Skeletal muscle cell (primary cell): Measurements from ENCODE around the gene SPATS2L.

ENCODE experiments used
- DNase-seq: peaks from one replicate; pipeline ENCODE4 v3.0.0-alpha.2; 2010; ENCODE audit warnings: low read depth
- H3K4me3 ChIP-seq: 2 replicates; pipeline ENCODE4 v1.5.1; 2011; ENCODE audit warnings: low read depth, mild to moderate bottlenecking, control low read depth, low read length, moderate library complexity

The SPATS2L gene

GRCh38 chr2:200425026-200425821, 118.7 kb downstream of the SPATS2L start:
- DNase-seq = no peak
- no peak overlapping the region for H3K4me3 ChIP-seq

- no peak overlapping the region for H3K4me3 ChIP-seq
These were observed 120.3 kb downstream of the SPATS2L start for GRCh38 chr2:200426754-200427153.

GRCh38 chr2:200428961-200429665, 122.6 kb downstream of the SPATS2L start:
- DNase-seq = no peak
- H3K4me3 ChIP-seq = no peak overlapping the region

More at GRCh38 chr2:200426754-200427153, 120.3 kb downstream of the SPATS2L start:
- no peak for DNase-seq

- no peak for DNase-seq
- H3K4me3 ChIP-seq = no peak overlapping the region
These were observed 123.5 kb downstream of the SPATS2L start for GRCh38 chr2:200430017-200430416.

- no peak for DNase-seq
These were observed 125.7 kb downstream of the SPATS2L start for GRCh38 chr2:200431996-200432705.

GRCh38 chr2:200435379-200435778, 128.9 kb downstream of the SPATS2L start:
- DNase-seq = peak; percentile 52
- no peak overlapping the region for H3K4me3 ChIP-seq

More at GRCh38 chr2:200431996-200432705, 125.7 kb downstream of the SPATS2L start:
- no peak overlapping the region for H3K4me3 ChIP-seq

- no peak for DNase-seq
These were observed 131.8 kb downstream of the SPATS2L start for GRCh38 chr2:200438251-200438650.

GRCh38 chr2:200438846-200439245, 132.4 kb downstream of the SPATS2L start:
- DNase-seq = no peak
- H3K4me3 ChIP-seq = no peak overlapping the region

More at GRCh38 chr2:200438251-200438650, 131.8 kb downstream of the SPATS2L start:
- H3K4me3 ChIP-seq = no peak overlapping the region

- no peak overlapping the region for H3K4me3 ChIP-seq
- no peak for DNase-seq
These were observed 133.5 kb downstream of the SPATS2L start for GRCh38 chr2:200439981-200440380.

- no peak overlapping the region for H3K4me3 ChIP-seq
- DNase-seq = no peak
These were observed 136.0 kb downstream of the SPATS2L start for GRCh38 chr2:200442471-200442870.

GRCh38 chr2:200443376-200443775, 136.9 kb downstream of the SPATS2L start:
- no peak overlapping the region for H3K4me3 ChIP-seq
- DNase-seq = no peak

GRCh38 chr2:200443916-200444315, 137.4 kb downstream of the SPATS2L start:
- no peak overlapping the region for H3K4me3 ChIP-seq
- DNase-seq = no peak

GRCh38 chr2:200444530-200444929, 138.0 kb downstream of the SPATS2L start:
- no peak for DNase-seq
- H3K4me3 ChIP-seq = no peak overlapping the region

- DNase-seq = no peak
- no peak overlapping the region for H3K4me3 ChIP-seq
These were observed 138.8 kb downstream of the SPATS2L start for GRCh38 chr2:200445284-200445683.

- DNase-seq = no peak
- H3K4me3 ChIP-seq = no peak overlapping the region
These were observed 140.1 kb downstream of the SPATS2L start for GRCh38 chr2:200446612-200447011.

GRCh38 chr2:200447139-200447855, 140.8 kb downstream of the SPATS2L start:
- DNase-seq = no peak
- H3K4me3 ChIP-seq = no peak overlapping the region

- no peak overlapping the region for H3K4me3 ChIP-seq
- DNase-seq = no peak
These were observed 142.0 kb downstream of the SPATS2L start for GRCh38 chr2:200448455-200448854.

GRCh38 chr2:200449149-200449548, 142.7 kb downstream of the SPATS2L start:
- H3K4me3 ChIP-seq = no peak overlapping the region
- no peak for DNase-seq

- no peak overlapping the region for H3K4me3 ChIP-seq
- DNase-seq = no peak
These were observed 143.8 kb downstream of the SPATS2L start for GRCh38 chr2:200450288-200450687.
